ENCODE results near the gene GOLGA6A.

- TF ChIP-seq CTCF (IDR thresholded peaks at IDR 0.05; ENCODE audit: low read depth, low read length, poor library complexity, severe bottlenecking) (no peak), EZH2phosphoT487 (IDR thresholded peaks at IDR 0.05; ENCODE audit: borderline replicate concordance, low read length) (no peak)
These were observed 44.9 kb downstream of the GOLGA6A start for GRCh38 chr15:74037171-74038117.

All from DOHH2 (cell line).